Kidney epithelial cell (primary cell): Measurements from ENCODE around the gene NHEJ1. TPM values are rescaled to one million over a fixed set of nuclear protein-coding genes. Genes with fewer than 3 reads are reported as not detected.

Source experiments
- DNase-seq: peaks from one replicate; pipeline ENCODE4 v3.0.0-alpha.2; 2010; ENCODE audit warnings: low read depth
- H3K27me3 ChIP-seq: 2 replicates; pipeline ENCODE4 v1.6.0; 2011; ENCODE audit warnings: low read length; ENCODE audit not compliant: control insufficient read depth, insufficient read depth
- H3K36me3 ChIP-seq: 2 replicates; pipeline ENCODE4 v1.5.1; 2011; ENCODE audit warnings: low read length; ENCODE audit not compliant: control insufficient read depth, insufficient read depth
- H3K4me3 ChIP-seq: 2 replicates; pipeline ENCODE4 v1.5.1; 2011; ENCODE audit warnings: low read depth, mild to moderate bottlenecking, control low read depth, low read length
- total RNA-seq: library from RNA; depleted of rRNA; stranded (reverse); fragments of >200 nt; gene quantifications from 2 replicates; pipeline ENCODE4 v1.2.3, GENCODE V29; 2015
- TF ChIP-seq, protein P1 (sequence below): IDR thresholded peaks from 2 replicates; pipeline ENCODE4 v1.5.1; 2011; ENCODE audit warnings: mild to moderate bottlenecking, moderate library complexity, low read length, control low read depth, inconsistent platforms; ENCODE audit not compliant: insufficient read depth, poor library complexity, severe bottlenecking

NHEJ1 gene
- total RNA-seq, 1 donor from 2014 or later = 16.1 TPM

DNA sequence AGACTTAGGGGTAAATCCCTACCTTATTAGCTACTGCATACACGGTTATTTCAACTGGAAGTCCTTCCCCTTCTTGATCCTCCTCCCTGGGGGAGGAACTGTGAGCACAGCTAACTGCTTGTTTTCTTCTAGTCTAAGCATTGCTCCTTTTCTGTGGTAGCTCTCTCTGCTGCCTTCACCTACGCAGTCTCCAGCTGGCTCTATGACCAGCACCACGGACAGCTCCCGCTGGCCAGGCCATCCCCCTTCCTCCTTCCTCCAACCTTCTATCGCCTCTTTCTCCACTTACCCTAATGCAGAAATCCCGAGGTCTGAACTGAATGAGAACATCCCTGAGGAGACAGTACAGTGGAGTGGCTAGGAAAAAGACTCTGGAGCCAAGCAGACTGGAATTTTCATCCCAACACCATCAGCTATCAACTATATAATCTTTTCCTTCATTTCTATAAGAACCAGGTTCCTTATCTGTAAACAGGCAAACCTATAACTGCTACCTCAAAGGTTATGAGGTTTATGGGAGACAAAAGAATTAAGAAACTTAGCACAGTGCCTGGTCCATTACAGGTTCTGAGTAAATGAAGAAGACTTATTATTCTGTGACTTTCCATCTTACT is 114.6 kb downstream of the NHEJ1 start:
- no peaks in the 10 kb centered on the region for H3K36me3 ChIP-seq
- no peak for DNase-seq

DNA sequence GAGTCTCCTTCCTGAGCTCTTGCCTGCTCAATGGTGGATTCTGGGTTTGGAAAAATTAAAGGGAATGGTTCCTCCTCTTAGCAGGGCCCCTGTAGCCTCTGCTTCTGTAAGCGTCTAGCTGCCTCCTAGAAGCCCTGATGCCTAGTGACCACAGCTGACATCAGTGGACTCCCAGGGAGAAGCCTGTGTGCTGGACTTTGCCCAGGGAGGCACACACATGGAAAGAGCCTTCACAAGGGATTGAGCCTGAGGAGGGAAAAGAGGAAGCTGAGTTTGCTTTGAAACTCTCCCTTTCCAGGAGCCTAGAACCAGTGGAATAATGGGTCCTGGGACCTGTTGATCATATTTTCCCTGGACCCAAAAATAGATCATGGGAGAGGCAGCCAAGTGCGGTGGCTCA is 117.9 kb downstream of the NHEJ1 start:
- no peaks in the 10 kb centered on the region for H3K36me3 ChIP-seq
- DNase-seq = no peak
- TF ChIP-seq, protein P1, sequence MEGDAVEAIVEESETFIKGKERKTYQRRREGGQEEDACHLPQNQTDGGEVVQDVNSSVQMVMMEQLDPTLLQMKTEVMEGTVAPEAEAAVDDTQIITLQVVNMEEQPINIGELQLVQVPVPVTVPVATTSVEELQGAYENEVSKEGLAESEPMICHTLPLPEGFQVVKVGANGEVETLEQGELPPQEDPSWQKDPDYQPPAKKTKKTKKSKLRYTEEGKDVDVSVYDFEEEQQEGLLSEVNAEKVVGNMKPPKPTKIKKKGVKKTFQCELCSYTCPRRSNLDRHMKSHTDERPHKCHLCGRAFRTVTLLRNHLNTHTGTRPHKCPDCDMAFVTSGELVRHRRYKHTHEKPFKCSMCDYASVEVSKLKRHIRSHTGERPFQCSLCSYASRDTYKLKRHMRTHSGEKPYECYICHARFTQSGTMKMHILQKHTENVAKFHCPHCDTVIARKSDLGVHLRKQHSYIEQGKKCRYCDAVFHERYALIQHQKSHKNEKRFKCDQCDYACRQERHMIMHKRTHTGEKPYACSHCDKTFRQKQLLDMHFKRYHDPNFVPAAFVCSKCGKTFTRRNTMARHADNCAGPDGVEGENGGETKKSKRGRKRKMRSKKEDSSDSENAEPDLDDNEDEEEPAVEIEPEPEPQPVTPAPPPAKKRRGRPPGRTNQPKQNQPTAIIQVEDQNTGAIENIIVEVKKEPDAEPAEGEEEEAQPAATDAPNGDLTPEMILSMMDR = no peak
- no peak overlapping the region for H3K4me3 ChIP-seq
- peaks cover 28% of the 10 kb centered on the region for H3K27me3 ChIP-seq

More for the DNA sequence above, 114.6 kb downstream of the NHEJ1 start:
- H3K4me3 ChIP-seq = no peak overlapping the region
- TF ChIP-seq, protein P1 = no peak
- peaks cover 19% of the 10 kb centered on the region for H3K27me3 ChIP-seq

GRCh38 chr2:219042157-219042556 is 118.5 kb downstream of the NHEJ1 start:
- Histone ChIP-seq H3K27me3 (peaks cover 31% of the 10 kb centered on the region), H3K36me3 (no peaks in the 10 kb centered on the region), H3K4me3 (no peak overlapping the region)
- TF ChIP-seq, protein P1 = no peak
- DNase-seq = no peak

GRCh38 chr2:219041252-219041651 is 119.4 kb downstream of the NHEJ1 start, which contains the start of gene CFAP65:
Gene CFAP65, minus strand, starts transcription at chr2:219041516. Its CDS starts 2,468 bp downstream, at chr2:219039048.
- peaks cover 31% of the 10 kb centered on the region for H3K27me3 ChIP-seq
- H3K36me3 ChIP-seq = no peaks in the 10 kb centered on the region
- no peak for DNase-seq
- H3K4me3 ChIP-seq = peak within 1 kb of the TSS; percentile 36
- TF ChIP-seq, protein P1 = no peak

GRCh38 chr2:219038600-219038999 is 122.0 kb downstream of the NHEJ1 start:
- H3K36me3 ChIP-seq = no peaks in the 10 kb centered on the region
- peaks cover 38% of the 10 kb centered on the region for H3K27me3 ChIP-seq
- TF ChIP-seq, protein P1 = no peak
- H3K4me3 ChIP-seq = no peak overlapping the region
- DNase-seq = no peak
